Transverse colon (tissue), 4 donors: Measurements from ENCODE around the gene FAIM2. TPM values are rescaled to one million over a fixed set of nuclear protein-coding genes. Genes with fewer than 3 reads are reported as not detected.

Experiments
- DNase-seq: peaks from one replicate; pipeline ENCODE4 v3.0.0-alpha.2; 2019
- H3K27ac ChIP-seq, 4 donors: fragments of 200-600 bp; sonication (generic); 2 replicates each; pipeline ENCODE4 v1.5.1; 2016 to 2018; ENCODE audit warnings: inconsistent platforms in 4 of 4
- H3K27me3 ChIP-seq: fragments of 200-600 bp; sonication (generic); 2 replicates; pipeline ENCODE4 v1.5.1; 2017; ENCODE audit warnings: inconsistent platforms
- H3K36me3 ChIP-seq, 4 donors: fragments of 200-600 bp; sonication (generic); 2 replicates each; pipeline ENCODE4 v1.5.1; 2017 to 2019; ENCODE audit warnings: inconsistent platforms in 4 of 4
- H3K4me1 ChIP-seq, 4 donors: fragments of 200-600 bp; sonication (generic); 2 replicates each; pipeline ENCODE4 v1.5.1; 2017 to 2020; ENCODE audit warnings: inconsistent platforms in 4 of 4
- H3K4me3 ChIP-seq, 4 donors: fragments of 200-600 bp; sonication (generic); 1 replicate in 1 of 4; 2 replicates in 3 of 4; pipeline versions ENCODE4 v1.5.1 to v1.6.1; 2017 to 2019; ENCODE audit warnings: inconsistent platforms in 4 of 4
- H3K9me3 ChIP-seq, 2 donors: fragments of 200-600 bp; sonication (generic); 2 replicates each; pipeline ENCODE4 v1.5.1; 2017 to 2019; ENCODE audit warnings: inconsistent platforms in 2 of 2
- EP300 ChIP-seq: sonication (generic); formaldehyde crosslinking; IDR thresholded peaks from one replicate; pipeline ENCODE4 v1.6.1; 2017; ENCODE audit warnings: antibody characterized with exemption, low read depth
- POLR2A ChIP-seq: fragments of 450-650 bp; IDR thresholded peaks from one replicate; pipeline ENCODE4 v1.6.1; 2016; ENCODE audit warnings: antibody characterized with exemption, mild to moderate bottlenecking, moderate library complexity
- POLR2AphosphoS5 ChIP-seq, 3 donors: sonication (generic); formaldehyde crosslinking; IDR thresholded peaks; one replicate each; pipeline ENCODE4 v1.6.1; 2016; ENCODE audit warnings: antibody characterized with exemption in 3 of 3
- WGBS, 2 donors: methylation state at CpG; one replicate each; pipeline ENCODE4 v1.1.5; 2018; ENCODE audit warnings: low coverage in 1 of 2; 5-methylcytosine and 5-hydroxymethylcytosine counted together
- in situ Hi-C, 4 donors: fragments of 200-750 bp; cut with MboI; loops; one replicate each; pipeline versions ENCODE4 v1.15.0 to v1.15.1; 2017; ENCODE audit warnings: low sequenced_read_pairs in 3 of 4, low pct_ligation_motif_present in 1 of 4, low pct_unique_long_range_greater_than_20kb in 1 of 4
- intact Hi-C: fragments of 100-400 bp; cut with DNase I; formaldehyde crosslinking; loops from one replicate; pipeline ENCODE4 v1.15.1; 2023; ENCODE audit warnings: low total_unique reads
- total RNA-seq, 4 donors: library from RNA; depleted of rRNA; stranded (reverse); fragments of >200 nt; gene quantifications; one replicate each; pipeline ENCODE4 v1.1.0, GENCODE V29; 2016
- TF ChIP-seq, protein P1 (sequence below), 5 experiments: fragments of 200-600 bp in 3 of 5; fragments of 450-650 bp in 2 of 5; sonication (generic) in 3 of 5; IDR thresholded peaks; 1 replicate in 2 of 5; 2 replicates in 3 of 5; pipeline ENCODE4 v1.5.1; 2016 to 2017; ENCODE audit warnings: antibody characterized with exemption in 5 of 5, inconsistent platforms in 3 of 5, mild to moderate bottlenecking in 2 of 5, moderate library complexity in 1 of 5

The FAIM2 gene
- total RNA-seq, 4 donors from 2014 or later = 1.5 to 2.8 (median 2.5) TPM

DNA sequence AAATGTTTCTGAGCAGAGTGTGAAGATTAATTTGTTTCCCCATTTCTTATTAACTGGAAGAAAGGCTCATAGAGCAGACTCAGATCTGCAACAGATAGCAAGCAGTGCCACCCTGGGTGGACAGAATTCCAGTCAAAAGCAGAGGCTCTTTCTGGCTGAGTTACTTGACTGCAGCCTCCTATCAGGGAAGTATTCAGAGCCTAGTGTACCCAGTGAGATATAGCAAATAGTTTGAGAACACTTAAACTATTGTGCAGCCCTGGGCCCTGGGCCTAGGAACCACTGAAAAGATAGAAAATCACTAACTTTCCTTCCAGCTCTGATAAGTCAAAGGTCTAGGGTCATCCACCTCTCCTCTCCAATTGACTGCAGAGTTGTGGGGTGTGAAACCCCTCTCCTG lies 35.6 kb upstream of the FAIM2 start:
- TF ChIP-seq POLR2A (no peak), EP300 (no peak), POLR2AphosphoS5 (IDR thresholded peaks at IDR 0.05) (no peak)
- TF ChIP-seq, protein P1, sequence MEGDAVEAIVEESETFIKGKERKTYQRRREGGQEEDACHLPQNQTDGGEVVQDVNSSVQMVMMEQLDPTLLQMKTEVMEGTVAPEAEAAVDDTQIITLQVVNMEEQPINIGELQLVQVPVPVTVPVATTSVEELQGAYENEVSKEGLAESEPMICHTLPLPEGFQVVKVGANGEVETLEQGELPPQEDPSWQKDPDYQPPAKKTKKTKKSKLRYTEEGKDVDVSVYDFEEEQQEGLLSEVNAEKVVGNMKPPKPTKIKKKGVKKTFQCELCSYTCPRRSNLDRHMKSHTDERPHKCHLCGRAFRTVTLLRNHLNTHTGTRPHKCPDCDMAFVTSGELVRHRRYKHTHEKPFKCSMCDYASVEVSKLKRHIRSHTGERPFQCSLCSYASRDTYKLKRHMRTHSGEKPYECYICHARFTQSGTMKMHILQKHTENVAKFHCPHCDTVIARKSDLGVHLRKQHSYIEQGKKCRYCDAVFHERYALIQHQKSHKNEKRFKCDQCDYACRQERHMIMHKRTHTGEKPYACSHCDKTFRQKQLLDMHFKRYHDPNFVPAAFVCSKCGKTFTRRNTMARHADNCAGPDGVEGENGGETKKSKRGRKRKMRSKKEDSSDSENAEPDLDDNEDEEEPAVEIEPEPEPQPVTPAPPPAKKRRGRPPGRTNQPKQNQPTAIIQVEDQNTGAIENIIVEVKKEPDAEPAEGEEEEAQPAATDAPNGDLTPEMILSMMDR (IDR thresholded peaks at IDR 0.05) = no peak
- Histone ChIP-seq H3K27ac (no peak overlapping the region), H3K36me3 (no peaks in the 10 kb centered on the region), H3K27me3 (no peaks in the 10 kb centered on the region), H3K4me1 (peaks cover 0 to 4% (median 0%) of the 10 kb centered on the region in 4 donors), H3K9me3 (no peaks in the 10 kb centered on the region), H3K4me3 (no peak overlapping the region)
- intact Hi-C loops = no loop called here
- DNase-seq = no peak
- in situ Hi-C loops = no loop called here

DNA sequence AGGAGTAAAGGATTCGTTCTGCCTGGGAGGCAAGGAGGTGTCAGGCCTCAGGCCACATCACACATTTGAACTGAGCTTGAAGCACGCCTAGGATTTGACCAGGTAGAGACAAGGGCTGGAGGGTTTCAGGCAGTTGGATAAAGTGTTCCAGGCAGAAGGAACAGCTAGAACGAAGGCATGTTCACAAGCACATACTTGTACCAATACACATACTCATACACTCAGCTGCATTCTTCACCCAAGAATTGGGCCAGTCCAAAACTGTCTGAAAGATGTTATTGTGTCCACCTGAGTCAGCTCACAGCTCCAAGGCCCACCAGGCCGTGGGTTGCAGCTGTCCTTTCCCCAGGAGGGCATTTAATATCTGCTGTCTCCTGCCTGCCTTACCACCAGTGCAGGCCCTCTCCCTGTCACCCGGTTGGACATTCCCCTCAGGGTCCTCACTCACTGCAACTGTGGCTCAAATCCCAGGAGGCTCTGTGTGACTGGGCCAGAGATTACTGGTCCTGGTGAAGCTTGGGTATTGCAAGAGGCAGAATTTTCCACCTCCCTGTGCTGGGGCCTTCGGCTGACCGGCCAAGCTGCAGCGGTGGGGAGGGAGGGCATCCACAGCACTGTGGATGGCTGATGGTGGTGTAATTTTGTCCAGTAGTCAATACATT lies 34.1 kb upstream of the FAIM2 start:
- TF ChIP-seq POLR2AphosphoS5 (IDR thresholded peaks at IDR 0.05) (no peak), EP300 (no peak), POLR2A (no peak)
- TF ChIP-seq, protein P1 (IDR thresholded peaks at IDR 0.05) = no peak
- no peak overlapping the region for H3K27ac ChIP-seq

DNA sequence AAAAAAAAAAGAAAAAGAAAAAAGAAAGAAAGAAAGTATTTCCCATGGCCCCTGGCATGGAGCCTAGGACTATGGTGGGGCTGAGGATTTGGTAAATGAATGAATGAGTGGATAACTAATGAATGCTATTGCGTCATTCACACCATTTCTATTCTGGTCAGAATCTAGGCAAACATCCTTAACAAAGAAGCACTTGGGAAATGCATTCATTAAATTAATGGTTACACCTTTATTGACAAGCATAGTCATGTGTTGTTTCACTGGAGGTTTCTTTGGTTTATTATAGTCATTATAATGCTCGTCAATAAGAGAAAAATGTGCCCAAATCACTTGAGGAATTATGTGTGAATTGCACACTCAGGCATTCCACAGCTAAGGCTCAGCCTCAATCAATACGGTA lies 33.2 kb upstream of the FAIM2 start:
- no peaks in the 10 kb centered on the region for H3K27me3 ChIP-seq
- no peak overlapping the region for H3K4me3 ChIP-seq
- TF ChIP-seq POLR2AphosphoS5 (IDR thresholded peaks at IDR 0.05) = no peak
- no peak for TF ChIP-seq EP300
- TF ChIP-seq, protein P1 (IDR thresholded peaks at IDR 0.05) = no peak
- TF ChIP-seq POLR2A = no peak
- no peak overlapping the region for H3K27ac ChIP-seq
- DNase-seq = no peak
- intact Hi-C loops = no loop called here
- no peaks in the 10 kb centered on the region for H3K36me3 ChIP-seq
- H3K9me3 ChIP-seq = no peaks in the 10 kb centered on the region
- WGBS, 2 donors = 84 to 94% methylated on average over 3 of the region's 3 CpGs
- in situ Hi-C loops = no loop called here
- no peaks in the 10 kb centered on the region for H3K4me1 ChIP-seq

More for the DNA sequence above, 34.1 kb upstream of the FAIM2 start:
- WGBS, 2 donors = 92% methylated on average over 7 of the region's 8 CpGs; no CpG with 5 or more reads in 1 of the 2 donors
- no peaks in the 10 kb centered on the region for H3K36me3 ChIP-seq
- H3K4me3 ChIP-seq = no peak overlapping the region
- intact Hi-C loops (no loop called here), in situ Hi-C loops (no loop called here)
- H3K9me3 ChIP-seq = no peaks in the 10 kb centered on the region
- no peaks in the 10 kb centered on the region for H3K4me1 ChIP-seq
- no peak for DNase-seq
- no peaks in the 10 kb centered on the region for H3K27me3 ChIP-seq

DNA sequence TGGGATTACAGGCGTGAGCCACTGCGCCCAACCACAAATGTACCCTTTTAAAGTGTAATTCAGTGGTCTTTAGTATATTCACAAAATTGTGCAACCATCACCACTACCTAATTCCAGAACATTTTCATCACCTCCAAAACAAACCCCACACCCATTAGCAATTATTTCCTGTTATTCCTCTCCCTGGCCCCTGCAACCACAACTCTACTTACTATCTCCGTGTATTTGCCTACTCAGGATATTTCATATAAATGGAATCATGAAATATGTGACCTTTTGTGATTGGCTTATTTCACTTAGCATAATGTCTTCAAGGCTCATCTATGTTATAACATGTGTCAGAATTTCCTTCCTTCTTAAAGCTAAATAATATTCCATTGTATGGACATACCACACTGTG lies 30.8 kb upstream of the FAIM2 start:
- Histone ChIP-seq H3K4me1 (no peaks in the 10 kb centered on the region), H3K27me3 (no peaks in the 10 kb centered on the region), H3K9me3 (no peaks in the 10 kb centered on the region), H3K27ac (no peak overlapping the region), H3K4me3 (no peak overlapping the region), H3K36me3 (no peaks in the 10 kb centered on the region)
- intact Hi-C loops (no loop called here), in situ Hi-C loops (no loop called here)
- TF ChIP-seq POLR2AphosphoS5 (IDR thresholded peaks at IDR 0.05) = no peak
- TF ChIP-seq EP300 = no peak
- TF ChIP-seq, protein P1 (IDR thresholded peaks at IDR 0.05) = no peak
- TF ChIP-seq POLR2A = no peak
- 90 to 93% methylated on average over 3 of the region's 3 CpGs for WGBS, 2 donors
- DNase-seq = no peak
